Measurements from ENCODE around the gene IRAK3.
"Not testable (repeated sequence)": the region's sequence is repeated elsewhere in the genome, so short reads cannot be mapped to it uniquely, and the experiment has no call there.

Gene IRAK3

DNA sequence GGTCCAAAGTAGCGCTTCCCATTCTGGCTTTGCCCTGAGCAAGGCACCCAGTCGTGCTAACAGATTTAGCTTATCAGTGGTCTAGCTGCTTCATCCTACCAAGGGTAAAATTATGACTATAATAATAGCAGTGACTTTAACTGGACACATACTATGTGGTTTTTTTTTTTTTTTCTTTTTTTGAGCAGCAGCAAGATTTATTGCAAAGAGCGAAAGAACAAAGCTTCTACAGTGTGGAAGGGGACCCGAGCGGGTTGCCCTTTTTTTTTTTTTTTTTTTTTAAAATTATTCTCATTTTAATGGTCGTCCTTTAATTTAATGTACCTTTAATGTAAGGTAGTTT is 113.8 kb downstream of the IRAK3 start:
- no peaks in the 10 kb centered on the region for H3K79me1 ChIP-seq (ENCODE audit: low read depth, low read length)
- H3K4me2 ChIP-seq (ENCODE audit: insufficient read depth, low read length, poor library complexity, severe bottlenecking) = peak overlapping the region; percentile 89
- H3K4ac ChIP-seq (ENCODE audit: low read length) = no peak overlapping the region
- H3K14ac ChIP-seq (ENCODE audit: low read length) = peak overlapping the region; percentile 82
- H2BK5ac ChIP-seq (ENCODE audit: low read length) = peak overlapping the region; percentile 84
- H3K18ac ChIP-seq (ENCODE audit: low read length) = peak overlapping the region; percentile 98
- peak overlapping the region; percentile 65 to 94 for H3K4me3 ChIP-seq (ENCODE audit: low read length in 2 of 2)
- H2BK15ac ChIP-seq (ENCODE audit: low read length) = peak overlapping the region; percentile 78
- H3K27me3 ChIP-seq (ENCODE audit: control insufficient read depth in 3 of 3, insufficient read depth in 3 of 3, low read depth in 1 of 3, low read length in 3 of 3) = peaks cover 0 to 26% (median 3%) of the 10 kb centered on the region in 3 experiments
- peaks cover 0 to 7% of the 10 kb centered on the region in 2 donors for H3K4me1 ChIP-seq (ENCODE audit: control insufficient read depth in 2 of 2, insufficient read depth in 1 of 2, low read depth in 1 of 2, low read length in 2 of 2)
- H2BK120ac ChIP-seq (ENCODE audit: low read depth, low read length) = no peak overlapping the region
- H2AFZ ChIP-seq (ENCODE audit: low read length) = peak overlapping the region; percentile 92
- peaks cover 0 to 10% of the 10 kb centered on the region in 2 donors for H3K36me3 ChIP-seq (replicated peaks in 1 of 2; ENCODE audit: control insufficient read depth in 2 of 2, insufficient read depth in 2 of 2, low read length in 2 of 2)
- WGBS, 2 donors (ENCODE audit: extremely low coverage in 2 of 2, insufficient read length in 2 of 2, insufficient replicate concordance in 1 of 2) = no CpG with 5 or more reads among the region's 6 CpGs
- H4K91ac ChIP-seq (ENCODE audit: low read depth, low read length, poor library complexity) = peak overlapping the region; percentile 64
- H3K23ac ChIP-seq (ENCODE audit: low read depth, low read length, poor library complexity) = peak overlapping the region; percentile 98
- no peak for DNase-seq (ENCODE audit: low spot score)
- H3K9me3 ChIP-seq (replicated peaks in 1 of 2; ENCODE audit: control insufficient read depth in 2 of 2, insufficient read depth in 1 of 2, low read depth in 1 of 2, low read length in 2 of 2) = no peaks in the 10 kb centered on the region
- H3K9ac ChIP-seq (ENCODE audit: low read depth, low read length, poor library complexity) = peak overlapping the region; percentile 88
- no peak overlapping the region for H3K27ac ChIP-seq (replicated peaks; ENCODE audit: low read length)
- no peak overlapping the region for H4K8ac ChIP-seq (ENCODE audit: low read depth, low read length)
- H2BK12ac ChIP-seq (ENCODE audit: low read length) = no peak overlapping the region
- no peak overlapping the region for H2AK5ac ChIP-seq (ENCODE audit: low read depth, low read length)

DNA sequence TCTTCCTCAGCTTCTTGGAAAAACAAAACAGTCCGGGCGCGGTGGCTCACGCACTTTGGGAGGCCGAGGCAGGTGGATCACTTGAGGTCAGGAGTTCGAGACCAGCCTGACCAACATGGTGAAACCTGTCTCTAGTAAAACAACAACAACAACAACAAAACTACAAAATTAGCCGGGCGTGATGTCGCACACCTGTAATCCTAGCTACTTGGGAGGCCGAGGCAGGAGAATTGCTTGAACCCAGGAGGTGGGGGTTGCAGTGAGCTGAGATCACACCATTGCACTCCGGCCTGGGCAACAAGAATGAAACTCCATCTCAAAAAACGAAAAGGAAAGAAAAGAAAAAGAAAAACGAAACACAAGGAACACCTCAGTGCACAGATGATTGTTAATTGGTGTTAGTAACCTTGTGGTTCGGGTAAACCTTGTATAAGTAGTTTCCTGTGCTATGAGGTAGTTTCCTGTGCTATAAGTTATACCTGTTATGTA is 114.3 kb downstream of the IRAK3 start:
- H3K14ac ChIP-seq (ENCODE audit: low read length); DNase-seq (ENCODE audit: low spot score); H2BK5ac ChIP-seq (ENCODE audit: low read length); H3K18ac ChIP-seq (ENCODE audit: low read length); H4K8ac ChIP-seq (ENCODE audit: low read depth, low read length); H3K4me1 ChIP-seq (ENCODE audit: control insufficient read depth in 2 of 2, insufficient read depth in 1 of 2, low read depth in 1 of 2, low read length in 2 of 2); H3K4me2 ChIP-seq (ENCODE audit: insufficient read depth, low read length, poor library complexity, severe bottlenecking); H3K9me3 ChIP-seq (replicated peaks in 1 of 2; ENCODE audit: control insufficient read depth in 2 of 2, insufficient read depth in 1 of 2, low read depth in 1 of 2, low read length in 2 of 2); H2BK15ac ChIP-seq (ENCODE audit: low read length); H3K27ac ChIP-seq (replicated peaks; ENCODE audit: low read length); H3K9ac ChIP-seq (ENCODE audit: low read depth, low read length, poor library complexity); H3K4ac ChIP-seq (ENCODE audit: low read length); H4K91ac ChIP-seq (ENCODE audit: low read depth, low read length, poor library complexity); H2AK5ac ChIP-seq (ENCODE audit: low read depth, low read length); H2BK12ac ChIP-seq (ENCODE audit: low read length); H3K79me1 ChIP-seq (ENCODE audit: low read depth, low read length); H3K23ac ChIP-seq (ENCODE audit: low read depth, low read length, poor library complexity); H2BK120ac ChIP-seq (ENCODE audit: low read depth, low read length): not testable (repeated sequence)
- Histone ChIP-seq H3K27me3 (ENCODE audit: control insufficient read depth in 3 of 3, insufficient read depth in 3 of 3, low read depth in 1 of 3, low read length in 3 of 3) (peaks cover 0 to 26% (median 3%) of the 10 kb centered on the region in 3 experiments), H2AFZ (ENCODE audit: low read length) (peak overlapping the region; percentile 92), H3K36me3 (replicated peaks in 1 of 2; ENCODE audit: control insufficient read depth in 2 of 2, insufficient read depth in 2 of 2, low read length in 2 of 2) (peaks cover 0 to 14% of the 10 kb centered on the region in 2 donors), H3K4me3 (ENCODE audit: low read length in 2 of 2) (peak overlapping the region in 1 of 2 donors; percentile 65)
- WGBS, 2 donors (ENCODE audit: extremely low coverage in 2 of 2, insufficient read length in 2 of 2, insufficient replicate concordance in 1 of 2) = no CpG with 5 or more reads among the region's 14 CpGs

All from neuronal stem cell (in vitro differentiated cells).